ENCODE measurements around the gene NLGN2.

NLGN2 gene

DNA sequence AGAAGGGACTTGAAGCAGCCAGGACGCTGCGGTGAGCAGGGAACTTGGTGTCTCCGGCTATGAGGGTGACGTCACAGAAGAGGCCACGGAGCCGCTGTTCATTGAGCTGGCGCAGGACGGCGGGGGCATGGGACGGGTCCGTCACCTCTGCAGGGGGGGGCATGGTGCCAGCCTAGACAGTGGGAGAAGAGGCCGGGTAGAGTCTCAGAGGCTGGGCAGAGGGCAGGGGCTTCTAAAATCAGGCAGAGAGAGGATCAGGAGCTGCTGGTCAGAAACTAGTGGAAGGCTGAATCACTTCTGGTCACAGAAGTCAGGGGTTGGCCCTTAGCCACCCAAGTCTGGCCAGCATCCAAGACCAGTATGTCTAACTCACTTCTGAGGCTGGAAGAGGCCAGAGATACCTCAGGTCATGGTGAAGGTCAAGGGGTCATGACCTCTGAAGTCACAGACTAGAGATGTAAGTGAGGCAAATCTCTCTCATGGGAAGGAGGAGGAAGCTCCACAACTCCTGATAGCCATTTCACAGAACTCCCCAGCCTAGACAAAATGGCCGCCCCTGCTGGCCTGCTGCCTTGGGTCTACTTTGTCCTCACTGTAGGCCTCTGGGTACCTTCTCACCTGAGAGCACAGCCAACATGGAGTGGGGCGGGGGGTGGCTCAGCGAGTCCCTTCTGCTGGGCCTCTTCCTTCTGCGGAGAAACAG lies 59.1 kb downstream of the NLGN2 start:
- no peak for DNase-seq

DNA sequence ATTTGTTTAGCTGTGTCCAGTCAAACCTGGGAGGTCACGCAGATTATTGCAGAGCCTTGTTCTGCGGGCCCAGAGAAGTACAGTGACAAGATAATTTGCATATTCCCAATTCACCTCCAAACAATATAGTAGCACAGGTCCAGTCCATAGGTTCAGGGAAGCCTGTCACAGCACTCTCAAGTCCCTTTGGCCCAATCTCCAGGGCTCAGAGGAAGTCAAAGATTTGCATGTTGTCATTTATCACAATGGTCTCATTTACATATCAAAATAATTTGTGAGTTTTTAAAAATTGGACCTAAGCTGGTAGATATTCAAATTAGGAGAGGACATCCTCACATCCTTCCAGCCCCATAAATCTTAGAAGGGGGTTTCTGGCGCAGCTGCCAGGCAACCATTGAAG lies 59.9 kb downstream of the NLGN2 start:
- DNase-seq, result no peak

DNA sequence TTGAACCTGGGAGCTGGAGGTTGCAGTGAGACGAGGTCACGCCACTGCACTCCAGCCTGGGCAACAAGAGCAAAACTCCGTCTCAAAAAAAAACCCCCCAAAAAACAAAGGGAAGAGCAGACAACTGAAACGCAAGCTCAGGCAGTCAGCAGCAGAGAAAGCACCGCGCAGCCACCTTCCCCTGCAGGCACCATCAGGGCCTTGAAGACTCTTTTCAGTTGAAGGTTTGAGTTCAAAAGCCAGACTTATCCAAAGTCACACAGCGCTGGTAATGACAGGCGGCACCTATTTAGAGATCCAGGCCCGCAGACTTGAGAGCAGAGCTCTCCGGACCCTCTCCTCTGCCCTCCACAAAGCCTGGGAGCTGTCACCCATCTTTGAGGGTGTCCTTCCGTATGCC lies 60.6 kb downstream of the NLGN2 start:
- DNase-seq, result no peak

DNA sequence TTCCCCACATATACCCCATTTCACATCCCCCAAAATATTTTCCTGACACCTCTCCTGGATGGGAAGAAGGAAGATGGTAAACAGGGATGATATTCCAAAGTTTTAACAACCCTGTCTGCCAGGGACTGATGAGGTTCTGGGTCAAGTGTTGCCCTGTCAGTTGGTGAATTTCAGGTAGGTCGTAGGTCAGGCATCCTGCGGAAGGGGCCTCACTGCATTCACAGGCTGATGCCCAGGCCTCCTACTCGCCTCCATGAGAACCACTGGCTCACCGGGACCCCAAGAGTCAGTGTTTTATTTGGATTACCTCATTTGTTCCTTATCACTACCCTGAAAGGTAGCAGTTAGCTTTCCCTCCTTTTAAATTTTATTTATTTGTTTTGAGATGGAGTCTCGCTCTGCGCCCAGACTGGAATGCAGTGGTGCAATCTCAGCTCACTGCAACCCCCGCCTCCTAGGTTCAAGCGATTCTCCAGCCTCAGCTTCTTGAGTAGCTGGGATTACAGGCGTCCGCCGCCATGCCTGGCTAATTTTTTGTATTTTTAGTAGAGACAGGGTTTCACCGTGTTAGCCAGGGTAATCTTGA lies 61.3 kb downstream of the NLGN2 start:
- no peak for DNase-seq
